HEK293 (cell line): Measurements from ENCODE around the gene STUB1.
A peak's percentile ranks its signal among the peaks of the same experiment; 100 is the strongest.

Source experiments
- GLIS1 ChIP-seq: fragments of 450-650 bp; formaldehyde crosslinking; IDR thresholded peaks from 2 replicates; pipeline ENCODE4 v1.5.1; 2016; ENCODE audit warnings: missing biosample characterization, missing genetic modification characterization
- KLF16 ChIP-seq: fragments of 450-650 bp; formaldehyde crosslinking; IDR thresholded peaks from 2 replicates; pipeline ENCODE4 v1.5.1; 2017; ENCODE audit warnings: missing biosample characterization, missing genetic modification characterization
- KLF9 ChIP-seq: fragments of 450-650 bp; formaldehyde crosslinking; IDR thresholded peaks from 2 replicates; pipeline ENCODE4 v1.5.1; 2016; ENCODE audit warnings: missing biosample characterization, missing genetic modification characterization, low read depth
- REPIN1 ChIP-seq: fragments of 450-650 bp; formaldehyde crosslinking; IDR thresholded peaks from 2 replicates; pipeline ENCODE4 v1.5.1; 2017; ENCODE audit warnings: missing biosample characterization, missing genetic modification characterization, low read depth
- SP2 ChIP-seq: fragments of 450-650 bp; formaldehyde crosslinking; IDR thresholded peaks from 2 replicates; pipeline ENCODE4 v1.5.1; 2016; ENCODE audit warnings: missing biosample characterization, missing genetic modification characterization
- SP7 ChIP-seq: fragments of 450-650 bp; formaldehyde crosslinking; IDR thresholded peaks from 2 replicates; pipeline ENCODE4 v1.5.1; 2016; ENCODE audit warnings: missing biosample characterization, missing genetic modification characterization
- TCF7L2 ChIP-seq: IDR thresholded peaks from 2 replicates; pipeline ENCODE4 v1.6.1; 2011; ENCODE audit warnings: low read depth, mild to moderate bottlenecking, inconsistent platforms, low read length, moderate library complexity, borderline replicate concordance
- YY1 ChIP-seq: fragments of 450-650 bp; formaldehyde crosslinking; IDR thresholded peaks from 2 replicates; pipeline ENCODE4 v1.5.1; 2018; ENCODE audit warnings: missing biosample characterization, missing genetic modification characterization
- ZBTB1 ChIP-seq: fragments of 450-650 bp; formaldehyde crosslinking; IDR thresholded peaks from 2 replicates; pipeline ENCODE4 v1.5.1; 2016; ENCODE audit warnings: missing biosample characterization, missing genetic modification characterization
- ZBTB17 ChIP-seq: fragments of 450-650 bp; formaldehyde crosslinking; IDR thresholded peaks from 2 replicates; pipeline ENCODE4 v1.5.1; 2016; ENCODE audit warnings: missing biosample characterization, missing genetic modification characterization
- ZFHX2 ChIP-seq: fragments of 450-650 bp; formaldehyde crosslinking; conservative IDR thresholded peaks from 2 replicates; pipeline ENCODE4 v1.5.1; 2016; ENCODE audit warnings: missing biosample characterization, missing genetic modification characterization
- ZIC2 ChIP-seq: fragments of 450-650 bp; formaldehyde crosslinking; IDR thresholded peaks from 2 replicates; pipeline ENCODE4 v1.5.1; 2016; ENCODE audit warnings: missing biosample characterization, missing genetic modification characterization
- ZNF10 ChIP-seq: fragments of 450-650 bp; formaldehyde crosslinking; IDR thresholded peaks from 2 replicates; pipeline ENCODE4 v1.5.1; 2017; ENCODE audit warnings: missing biosample characterization, missing genetic modification characterization
- ZNF146 ChIP-seq: fragments of 450-650 bp; formaldehyde crosslinking; IDR thresholded peaks from 2 replicates; pipeline ENCODE4 v1.5.1; 2016; ENCODE audit warnings: missing biosample characterization, missing genetic modification characterization
- ZNF16 ChIP-seq: fragments of 450-650 bp; formaldehyde crosslinking; IDR thresholded peaks from 2 replicates; pipeline ENCODE4 v1.5.1; 2016; ENCODE audit warnings: low read depth, missing biosample characterization, missing genetic modification characterization
- ZNF221 ChIP-seq: fragments of 450-650 bp; formaldehyde crosslinking; IDR thresholded peaks from 2 replicates; pipeline ENCODE4 v1.5.1; 2017; ENCODE audit warnings: missing biosample characterization, missing genetic modification characterization, borderline replicate concordance
- ZNF266 ChIP-seq: fragments of 450-650 bp; formaldehyde crosslinking; IDR thresholded peaks from 2 replicates; pipeline ENCODE4 v1.5.1; 2016; ENCODE audit warnings: missing biosample characterization, missing genetic modification characterization, low read depth
- ZNF341 ChIP-seq: fragments of 450-650 bp; formaldehyde crosslinking; IDR thresholded peaks from 2 replicates; pipeline ENCODE4; 2016; ENCODE audit warnings: low read depth, missing biosample characterization, missing genetic modification characterization
- ZNF37A ChIP-seq: fragments of 450-650 bp; IDR thresholded peaks from 2 replicates; pipeline ENCODE4 v1.5.1; 2018; ENCODE audit warnings: missing biosample characterization, missing genetic modification characterization
- ZNF391 ChIP-seq: fragments of 450-650 bp; formaldehyde crosslinking; IDR thresholded peaks from 2 replicates; pipeline ENCODE4 v1.5.1; 2016; ENCODE audit warnings: low read depth, missing biosample characterization, missing genetic modification characterization, borderline replicate concordance
- ZNF529 ChIP-seq: fragments of 450-650 bp; formaldehyde crosslinking; IDR thresholded peaks from 2 replicates; pipeline ENCODE4 v1.5.1; 2017; ENCODE audit warnings: missing genetic modification characterization, missing biosample characterization; ENCODE audit not compliant: insufficient replicate concordance
- ZNF560 ChIP-seq: fragments of 450-650 bp; formaldehyde crosslinking; IDR thresholded peaks from 2 replicates; pipeline ENCODE4 v1.5.1; 2017; ENCODE audit warnings: missing biosample characterization, missing genetic modification characterization, borderline replicate concordance
- ZNF585B ChIP-seq: fragments of 450-650 bp; formaldehyde crosslinking; IDR thresholded peaks from 2 replicates; pipeline ENCODE4 v1.5.1; 2016; ENCODE audit warnings: missing biosample characterization, missing genetic modification characterization
- ZNF600 ChIP-seq: fragments of 450-650 bp; formaldehyde crosslinking; IDR thresholded peaks from 2 replicates; pipeline ENCODE4 v1.5.1; 2016; ENCODE audit warnings: missing biosample characterization, missing genetic modification characterization
- ZNF624 ChIP-seq: fragments of 450-650 bp; formaldehyde crosslinking; IDR thresholded peaks from 2 replicates; pipeline ENCODE4 v1.5.1; 2017; ENCODE audit warnings: missing biosample characterization, missing genetic modification characterization
- ZNF660 ChIP-seq: fragments of 450-650 bp; IDR thresholded peaks from 2 replicates; pipeline ENCODE4 v1.5.1; 2018; ENCODE audit warnings: missing biosample characterization, mild to moderate bottlenecking, missing genetic modification characterization
- ZNF777 ChIP-seq: fragments of 450-650 bp; formaldehyde crosslinking; IDR thresholded peaks from 2 replicates; pipeline ENCODE4 v1.5.1; 2017; ENCODE audit warnings: missing biosample characterization, missing genetic modification characterization, borderline replicate concordance
- ZSCAN30 ChIP-seq: fragments of 450-650 bp; IDR thresholded peaks from 2 replicates; pipeline ENCODE4 v1.5.1; 2018; ENCODE audit warnings: missing biosample characterization, mild to moderate bottlenecking, missing genetic modification characterization, moderate library complexity
- TF ChIP-seq, protein P1 (sequence below): fragments of 450-650 bp; formaldehyde crosslinking; IDR thresholded peaks from 2 replicates; pipeline ENCODE4 v1.5.1; 2017; ENCODE audit warnings: missing biosample characterization, mild to moderate bottlenecking, missing genetic modification characterization, moderate library complexity
- TF ChIP-seq, protein P2 (sequence below): fragments of 450-650 bp; formaldehyde crosslinking; IDR thresholded peaks from 2 replicates; pipeline ENCODE4 v1.5.1; 2017; ENCODE audit warnings: missing biosample characterization, missing genetic modification characterization
- TF ChIP-seq, protein P3 (sequence below): fragments of 450-650 bp; formaldehyde crosslinking; IDR thresholded peaks from 2 replicates; pipeline ENCODE4 v1.5.1; 2016; ENCODE audit warnings: missing biosample characterization, missing genetic modification characterization
- TF ChIP-seq, protein P4 (sequence below): fragments of 450-650 bp; formaldehyde crosslinking; IDR thresholded peaks from 2 replicates; pipeline ENCODE4 v1.5.1; 2016; ENCODE audit warnings: missing biosample characterization, missing genetic modification characterization
- TF ChIP-seq, protein P5 (sequence below): fragments of 450-650 bp; formaldehyde crosslinking; IDR thresholded peaks from 2 replicates; pipeline ENCODE4 v1.5.0; 2017; ENCODE audit warnings: missing biosample characterization, missing genetic modification characterization, borderline replicate concordance

Gene STUB1

DNA sequence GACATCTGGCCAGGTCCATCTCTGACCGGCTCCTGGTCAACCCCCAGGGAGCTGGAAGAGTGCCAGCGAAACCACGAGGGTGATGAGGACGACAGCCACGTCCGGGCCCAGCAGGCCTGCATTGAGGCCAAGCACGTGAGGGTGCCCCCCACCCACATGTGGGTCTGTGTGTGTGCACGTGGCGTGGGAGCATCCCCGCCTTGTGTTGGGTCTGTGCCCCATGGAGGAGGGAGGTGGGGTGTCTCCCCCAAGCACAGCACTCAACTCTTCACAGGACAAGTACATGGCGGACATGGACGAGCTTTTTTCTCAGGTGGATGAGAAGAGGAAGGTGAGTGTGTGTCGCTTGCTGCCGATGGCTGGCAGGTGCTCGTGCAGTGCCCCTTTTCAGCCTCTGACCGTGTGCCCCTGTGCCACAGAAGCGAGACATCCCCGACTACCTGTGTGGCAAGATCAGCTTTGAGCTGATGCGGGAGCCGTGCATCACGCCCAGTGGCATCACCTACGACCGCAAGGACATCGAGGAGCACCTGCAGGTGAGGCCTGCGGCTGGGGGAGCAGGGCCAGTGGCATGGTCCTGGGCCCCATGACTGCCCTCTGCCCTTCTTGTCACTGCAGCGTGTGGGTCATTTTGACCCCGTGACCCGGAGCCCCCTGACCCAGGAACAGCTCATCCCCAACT is 1.7 kb downstream of the STUB1 start (continued):
- TF ChIP-seq ZNF266 (tag by site-specific recombination) (no peak), ZNF391 (tag by site-specific recombination) (no peak; the same call in 1 of the 2 replicates), ZNF560 (tag by site-specific recombination) (no peak), ZNF16 (tag by site-specific recombination) (no peak), GLIS1 (tag by site-specific recombination) (peak; percentile 87), REPIN1 (tag by site-specific recombination) (0 out of 2 replicates have a peak, but pooled peaks have one; percentile 8), TCF7L2 (no peak), ZNF777 (tag by site-specific recombination) (no peak), ZNF221 (tag by site-specific recombination) (no peak), SP7 (peak; percentile 8; the same call in 1 of the 2 replicates), ZNF585B (tag by site-specific recombination) (no peak), ZNF624 (no peak), ZIC2 (tag by site-specific recombination) (peak; percentile 88), ZSCAN30 (tag by site-specific recombination) (peak; percentile 75), KLF9 (tag by site-specific recombination) (0 out of 2 replicates have a peak, but pooled peaks have one; percentile 38), ZNF10 (tag by site-specific recombination) (peak; percentile 43), YY1 (tag by site-specific recombination) (peak; percentile 19; the same call in 1 of the 2 replicates), ZNF341 (tag by site-specific recombination) (peak; percentile 21), ZNF146 (tag by site-specific recombination) (no peak), ZNF37A (tag by site-specific recombination) (no peak), ZBTB1 (tag by site-specific recombination) (peak; percentile 23; the same call in 1 of the 2 replicates), KLF16 (peak; percentile 52), ZNF529 (tag by site-specific recombination) (no peak), SP2 (tag by site-specific recombination) (no peak), ZFHX2 (tag by site-specific recombination) (peak; percentile 96), ZBTB17 (tag by site-specific recombination) (peak; percentile 51; the same call in 1 of the 2 replicates), ZNF660 (tag by site-specific recombination) (no peak), ZNF600 (0 out of 2 replicates have a peak, but pooled peaks have one; percentile 6)
- TF ChIP-seq, protein P1, sequence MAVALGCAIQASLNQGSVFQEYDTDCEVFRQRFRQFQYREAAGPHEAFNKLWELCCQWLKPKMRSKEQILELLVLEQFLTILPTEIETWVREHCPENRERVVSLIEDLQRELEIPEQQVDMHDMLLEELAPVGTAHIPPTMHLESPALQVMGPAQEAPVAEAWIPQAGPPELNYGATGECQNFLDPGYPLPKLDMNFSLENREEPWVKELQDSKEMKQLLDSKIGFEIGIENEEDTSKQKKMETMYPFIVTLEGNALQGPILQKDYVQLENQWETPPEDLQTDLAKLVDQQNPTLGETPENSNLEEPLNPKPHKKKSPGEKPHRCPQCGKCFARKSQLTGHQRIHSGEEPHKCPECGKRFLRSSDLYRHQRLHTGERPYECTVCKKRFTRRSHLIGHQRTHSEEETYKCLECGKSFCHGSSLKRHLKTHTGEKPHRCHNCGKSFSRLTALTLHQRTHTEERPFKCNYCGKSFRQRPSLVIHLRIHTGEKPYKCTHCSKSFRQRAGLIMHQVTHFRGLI = no peak
- TF ChIP-seq, protein P2, sequence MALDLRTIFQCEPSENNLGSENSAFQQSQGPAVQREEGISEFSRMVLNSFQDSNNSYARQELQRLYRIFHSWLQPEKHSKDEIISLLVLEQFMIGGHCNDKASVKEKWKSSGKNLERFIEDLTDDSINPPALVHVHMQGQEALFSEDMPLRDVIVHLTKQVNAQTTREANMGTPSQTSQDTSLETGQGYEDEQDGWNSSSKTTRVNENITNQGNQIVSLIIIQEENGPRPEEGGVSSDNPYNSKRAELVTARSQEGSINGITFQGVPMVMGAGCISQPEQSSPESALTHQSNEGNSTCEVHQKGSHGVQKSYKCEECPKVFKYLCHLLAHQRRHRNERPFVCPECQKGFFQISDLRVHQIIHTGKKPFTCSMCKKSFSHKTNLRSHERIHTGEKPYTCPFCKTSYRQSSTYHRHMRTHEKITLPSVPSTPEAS (tag by site-specific recombination) = peak; percentile 25; the same call in 1 of the 2 replicates
- TF ChIP-seq, protein P3, sequence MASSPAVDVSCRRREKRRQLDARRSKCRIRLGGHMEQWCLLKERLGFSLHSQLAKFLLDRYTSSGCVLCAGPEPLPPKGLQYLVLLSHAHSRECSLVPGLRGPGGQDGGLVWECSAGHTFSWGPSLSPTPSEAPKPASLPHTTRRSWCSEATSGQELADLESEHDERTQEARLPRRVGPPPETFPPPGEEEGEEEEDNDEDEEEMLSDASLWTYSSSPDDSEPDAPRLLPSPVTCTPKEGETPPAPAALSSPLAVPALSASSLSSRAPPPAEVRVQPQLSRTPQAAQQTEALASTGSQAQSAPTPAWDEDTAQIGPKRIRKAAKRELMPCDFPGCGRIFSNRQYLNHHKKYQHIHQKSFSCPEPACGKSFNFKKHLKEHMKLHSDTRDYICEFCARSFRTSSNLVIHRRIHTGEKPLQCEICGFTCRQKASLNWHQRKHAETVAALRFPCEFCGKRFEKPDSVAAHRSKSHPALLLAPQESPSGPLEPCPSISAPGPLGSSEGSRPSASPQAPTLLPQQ (tag by site-specific recombination) = peak; percentile 92
- TF ChIP-seq, protein P4, sequence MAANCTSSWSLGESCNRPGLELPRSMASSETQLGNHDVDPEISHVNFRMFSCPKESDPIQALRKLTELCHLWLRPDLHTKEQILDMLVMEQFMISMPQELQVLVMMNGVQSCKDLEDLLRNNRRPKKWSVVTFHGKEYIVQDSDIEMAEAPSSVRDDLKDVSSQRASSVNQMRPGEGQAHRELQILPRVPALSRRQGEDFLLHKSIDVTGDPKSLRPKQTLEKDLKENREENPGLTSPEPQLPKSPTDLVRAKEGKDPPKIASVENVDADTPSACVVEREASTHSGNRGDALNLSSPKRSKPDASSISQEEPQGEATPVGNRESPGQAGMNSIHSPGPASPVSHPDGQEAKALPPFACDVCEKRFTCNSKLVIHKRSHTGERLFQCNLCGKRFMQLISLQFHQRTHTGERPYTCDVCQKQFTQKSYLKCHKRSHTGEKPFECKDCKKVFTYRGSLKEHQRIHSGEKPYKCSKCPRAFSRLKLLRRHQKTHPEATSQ = no peak
- TF ChIP-seq, protein P5, sequence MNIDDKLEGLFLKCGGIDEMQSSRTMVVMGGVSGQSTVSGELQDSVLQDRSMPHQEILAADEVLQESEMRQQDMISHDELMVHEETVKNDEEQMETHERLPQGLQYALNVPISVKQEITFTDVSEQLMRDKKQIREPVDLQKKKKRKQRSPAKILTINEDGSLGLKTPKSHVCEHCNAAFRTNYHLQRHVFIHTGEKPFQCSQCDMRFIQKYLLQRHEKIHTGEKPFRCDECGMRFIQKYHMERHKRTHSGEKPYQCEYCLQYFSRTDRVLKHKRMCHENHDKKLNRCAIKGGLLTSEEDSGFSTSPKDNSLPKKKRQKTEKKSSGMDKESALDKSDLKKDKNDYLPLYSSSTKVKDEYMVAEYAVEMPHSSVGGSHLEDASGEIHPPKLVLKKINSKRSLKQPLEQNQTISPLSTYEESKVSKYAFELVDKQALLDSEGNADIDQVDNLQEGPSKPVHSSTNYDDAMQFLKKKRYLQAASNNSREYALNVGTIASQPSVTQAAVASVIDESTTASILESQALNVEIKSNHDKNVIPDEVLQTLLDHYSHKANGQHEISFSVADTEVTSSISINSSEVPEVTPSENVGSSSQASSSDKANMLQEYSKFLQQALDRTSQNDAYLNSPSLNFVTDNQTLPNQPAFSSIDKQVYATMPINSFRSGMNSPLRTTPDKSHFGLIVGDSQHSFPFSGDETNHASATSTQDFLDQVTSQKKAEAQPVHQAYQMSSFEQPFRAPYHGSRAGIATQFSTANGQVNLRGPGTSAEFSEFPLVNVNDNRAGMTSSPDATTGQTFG (tag by site-specific recombination) = no peak
